HG03066 (cell line): ENCODE results near the gene ELAVL1.
A peak's percentile ranks its signal among the peaks of the same experiment; 100 is the strongest.
"Not testable (repeated sequence)": the region's sequence is repeated elsewhere in the genome, so short reads cannot be mapped to it uniquely, and the experiment has no call there.

Experiments used
- ATAC-seq: cut with Tn5 transposase; IDR thresholded peaks from one replicate; pipeline ENCODE4 v1.9.1; 2021; ENCODE audit warnings: low read depth; ENCODE audit not compliant: unreplicated experiment

ELAVL1 gene

DNA sequence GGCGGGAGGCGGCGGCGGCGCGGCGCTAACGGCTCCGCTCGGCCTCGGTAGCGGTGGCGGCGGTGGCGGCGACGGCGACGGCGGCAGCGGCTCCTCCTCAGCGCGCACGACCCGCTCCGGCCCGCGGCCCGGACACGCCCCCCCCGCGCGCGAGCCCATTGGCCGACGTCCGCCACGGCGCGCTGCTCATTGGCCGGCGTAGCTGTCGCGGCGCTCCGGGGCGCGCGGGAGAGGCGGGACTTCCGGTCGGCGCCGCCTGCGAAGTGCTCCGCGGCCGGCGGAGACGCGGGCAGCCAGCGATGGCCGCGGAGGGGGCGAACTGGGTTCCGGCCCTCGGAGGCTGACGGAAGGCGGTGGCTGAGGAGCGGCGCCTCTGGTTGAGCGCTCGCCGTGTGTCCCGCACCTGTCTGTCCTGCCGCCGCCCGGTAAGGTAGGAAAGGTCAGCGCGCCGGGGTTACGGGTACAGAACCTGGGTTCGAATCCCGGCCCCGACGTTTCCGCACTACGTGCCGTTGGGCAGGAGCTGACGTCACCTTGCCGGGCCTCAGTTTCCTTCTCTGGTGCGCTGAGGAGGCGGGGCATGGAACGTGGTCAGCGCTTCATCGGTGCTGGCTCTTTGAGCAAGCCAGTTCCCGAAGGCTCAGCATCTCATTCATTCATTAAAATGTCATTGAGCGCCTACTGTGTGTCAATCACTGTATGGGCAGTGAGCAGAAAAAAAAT lies at the start of gene ELAVL1:
ELAVL1 (minus strand) TSS at position 108 of the 723 bp plus-strand sequence. CDS start 13,826 bp downstream, outside the sequence.
- ATAC-seq = peak; percentile 63

DNA sequence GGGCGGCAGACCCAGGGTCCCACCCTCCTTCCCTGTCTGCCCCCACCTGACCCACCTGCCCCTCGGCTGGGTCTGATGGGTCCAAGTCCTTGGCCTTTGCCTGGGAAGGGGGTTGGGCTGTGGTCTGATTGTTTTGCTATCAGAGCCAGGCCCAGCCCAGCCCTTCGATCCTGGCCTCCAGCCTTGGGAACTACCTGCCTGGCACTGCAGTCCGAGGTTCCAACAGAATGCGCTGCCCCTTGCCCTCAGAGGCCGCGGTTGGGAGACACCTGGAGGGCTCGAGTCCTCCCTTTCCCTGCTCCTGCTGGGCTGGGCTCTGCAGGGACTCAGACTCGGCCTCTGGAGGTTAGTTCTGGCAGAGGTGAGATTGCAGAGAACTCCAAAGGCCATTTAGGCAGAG lies 48.7 kb upstream of the ELAVL1 start:
- no peak for ATAC-seq

DNA sequence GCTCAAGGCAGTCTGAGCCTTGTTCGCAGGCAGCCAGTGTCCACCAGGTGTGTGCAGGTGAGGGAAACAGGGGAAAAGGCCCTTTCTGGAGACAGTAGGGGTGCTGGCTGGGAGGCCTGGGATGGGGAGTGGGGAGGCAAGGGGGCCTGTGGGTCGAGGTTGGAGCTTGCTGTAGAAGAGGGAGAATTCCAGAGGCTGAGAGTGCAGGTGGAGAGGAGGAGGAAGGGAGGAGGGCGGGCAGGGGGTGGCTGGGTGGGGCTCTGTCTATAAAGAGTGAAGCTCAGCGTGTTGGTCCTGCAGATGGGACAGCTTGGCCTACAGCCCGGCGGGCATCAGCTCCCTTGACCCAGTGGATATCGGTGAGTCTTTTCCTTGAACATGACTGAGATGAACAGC lies 47.0 kb upstream of the ELAVL1 start, which contains the start of gene CCL25:
CCL25 (plus strand) TSS at position 297 of the 396 bp plus-strand sequence. CDS start 290 bp downstream, outside the sequence.
- ATAC-seq = no peak

DNA sequence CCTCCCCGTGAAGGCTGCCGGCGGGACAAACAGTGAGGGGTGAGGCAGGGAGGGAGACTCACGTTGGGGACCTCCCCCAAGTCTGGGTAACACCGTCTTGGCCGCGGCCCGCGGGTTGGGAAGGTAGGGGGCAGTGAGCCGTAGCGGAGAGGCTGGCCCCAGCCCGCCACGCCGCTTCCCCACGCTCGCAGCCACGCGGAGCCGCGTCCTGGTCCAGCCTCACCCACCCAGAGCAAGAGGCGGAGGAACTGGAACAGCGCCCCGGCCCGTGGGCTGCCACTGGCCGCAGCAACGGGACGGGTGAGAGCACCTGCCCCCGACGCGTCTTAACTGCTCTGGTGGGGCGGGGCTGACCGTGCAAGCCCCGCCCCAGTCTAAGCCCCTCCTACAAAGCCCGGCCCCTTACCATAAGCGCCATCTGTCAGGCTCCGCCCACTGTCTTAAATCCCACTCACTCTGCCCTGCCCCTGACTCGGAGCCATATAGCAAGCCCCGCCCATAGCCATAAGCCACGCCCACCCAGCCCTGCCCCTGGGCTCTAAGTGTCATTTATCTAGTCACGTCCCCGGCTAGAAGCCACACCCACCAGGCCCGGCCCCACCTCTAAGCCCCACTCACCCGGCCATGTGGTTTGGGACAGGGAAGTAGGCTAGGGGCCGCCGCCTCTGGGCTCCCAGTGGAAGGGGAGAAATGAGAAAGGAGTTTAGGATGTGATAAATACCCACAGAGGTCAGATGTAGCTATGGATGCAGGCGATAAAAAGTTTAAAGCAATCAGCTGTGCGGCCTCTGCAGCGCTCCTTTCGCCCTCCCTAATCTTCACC lies 45.0 kb upstream of the ELAVL1 start:
- ATAC-seq = peak; percentile 75

DNA sequence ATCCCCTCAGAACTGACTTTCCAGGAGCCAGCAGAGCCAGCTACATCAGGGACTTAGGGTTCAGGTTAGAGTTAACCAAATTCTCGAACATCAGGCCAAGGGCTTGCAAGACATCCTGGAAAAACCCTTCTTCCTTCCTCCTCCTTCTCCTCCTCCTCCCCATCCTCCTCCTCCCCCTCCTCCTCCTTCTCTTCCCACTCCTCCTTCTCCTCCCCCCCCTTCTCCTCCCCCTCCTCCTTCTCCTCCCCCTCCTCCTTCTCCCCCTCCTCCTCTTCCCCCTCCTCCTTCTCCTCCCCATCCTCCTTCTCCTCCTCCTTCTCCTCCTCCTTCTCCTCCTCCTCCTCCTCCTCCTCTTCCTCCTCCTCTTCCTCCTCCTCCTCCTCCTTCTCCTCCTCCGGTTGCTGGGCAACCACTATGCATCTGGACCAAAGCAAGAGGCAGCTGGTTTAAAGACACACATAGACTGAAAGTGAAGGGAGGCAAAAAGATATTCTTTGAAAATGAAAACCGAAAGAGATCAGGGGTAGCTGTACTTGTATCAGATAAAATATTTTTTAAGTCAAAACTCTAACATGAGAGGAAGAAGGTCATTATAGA lies 41.2 kb upstream of the ELAVL1 start:
- no peak for ATAC-seq

DNA sequence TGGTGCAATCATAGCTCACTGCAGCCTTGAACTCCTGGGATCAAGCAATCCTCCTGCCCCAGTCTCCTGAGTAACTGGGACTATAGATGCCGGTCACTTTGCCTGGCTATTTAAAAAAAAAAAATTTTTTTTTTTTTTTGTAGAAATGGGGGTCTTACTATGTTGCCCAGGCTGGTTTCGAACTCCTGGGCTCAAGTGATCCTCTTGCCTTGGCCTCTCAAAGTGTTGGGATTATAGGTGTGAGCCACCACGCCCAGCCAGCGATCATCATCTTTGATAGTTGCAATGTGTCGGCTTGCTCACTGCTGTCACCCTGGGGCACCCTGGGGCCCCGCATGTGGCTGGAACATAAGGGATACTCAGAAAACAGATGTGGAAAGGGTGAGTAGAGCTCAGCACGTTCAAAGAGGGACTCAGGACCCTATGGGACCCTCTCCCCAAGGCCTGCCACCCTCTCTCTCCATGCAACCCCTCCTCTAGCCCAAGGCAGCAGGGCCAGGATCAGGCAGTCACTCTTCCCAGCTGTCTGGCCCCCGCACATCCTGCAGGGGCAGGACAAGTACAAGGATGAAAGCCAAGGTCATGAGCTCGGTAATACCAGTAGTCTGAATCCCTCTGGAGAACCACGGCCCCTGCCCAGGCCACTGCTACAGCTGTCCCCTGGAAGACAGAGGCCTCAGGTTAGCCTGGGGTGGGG lies 40.6 kb upstream of the ELAVL1 start:
- no peak for ATAC-seq

DNA sequence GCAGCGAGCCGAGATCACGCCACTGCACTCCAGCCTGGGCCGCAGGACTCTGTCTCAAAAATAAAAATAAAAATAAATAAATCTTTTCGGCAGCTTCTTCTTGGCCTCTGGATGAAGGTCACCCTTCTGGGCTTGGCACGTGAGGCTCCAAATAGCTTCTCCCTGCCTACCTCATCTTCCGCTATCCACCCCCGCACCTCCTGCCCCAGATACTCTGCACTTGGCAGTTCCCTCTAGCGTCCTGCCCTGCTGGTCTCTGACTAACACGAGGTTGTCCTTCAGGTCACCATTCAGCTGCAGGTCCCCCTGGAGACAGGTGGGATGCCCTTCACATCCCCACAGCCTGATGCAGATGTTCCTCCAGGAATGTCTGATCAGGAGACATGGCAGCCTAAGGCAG lies 38.6 kb upstream of the ELAVL1 start:
- no peak for ATAC-seq

DNA sequence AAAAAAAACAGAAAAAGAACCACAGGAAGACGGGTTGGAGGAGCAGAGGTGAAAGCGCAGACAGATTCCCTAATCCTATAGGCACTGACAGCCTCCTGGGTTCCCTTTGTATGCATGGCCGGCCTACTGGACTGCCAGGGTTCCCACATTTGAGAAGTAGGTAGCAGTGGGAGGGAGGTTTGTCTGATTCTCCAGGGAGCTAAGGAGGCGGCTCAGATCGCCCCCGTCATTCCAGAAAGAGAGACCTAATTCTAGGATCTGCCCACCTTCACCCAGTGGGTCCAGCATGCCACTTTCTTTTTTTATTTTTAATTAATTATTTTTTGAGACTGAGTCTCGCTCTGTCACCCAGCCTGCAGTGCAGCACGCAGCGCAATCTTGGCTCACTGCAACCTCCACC lies 37.5 kb upstream of the ELAVL1 start:
- no peak for ATAC-seq

DNA sequence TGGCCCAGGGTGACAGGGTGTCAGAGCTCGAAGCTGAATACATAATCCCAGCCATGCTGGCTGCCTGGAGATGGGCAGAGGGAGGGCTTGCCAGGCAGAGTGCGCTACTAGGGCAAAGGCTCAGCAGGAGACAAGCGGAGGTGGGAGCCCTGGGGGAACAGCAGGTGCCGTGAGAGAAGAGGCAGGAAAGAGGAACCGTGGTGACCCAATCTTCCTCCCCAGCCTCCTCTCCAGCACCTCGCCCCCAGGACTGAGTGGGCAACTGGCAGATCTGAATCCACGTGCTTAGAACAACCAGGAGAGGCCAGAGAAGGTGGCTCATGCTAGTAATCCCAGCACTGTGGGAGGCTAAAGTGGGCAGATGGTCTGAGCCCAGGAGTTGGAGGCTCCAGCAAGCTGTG lies 36.1 kb upstream of the ELAVL1 start:
- ATAC-seq = no peak

DNA sequence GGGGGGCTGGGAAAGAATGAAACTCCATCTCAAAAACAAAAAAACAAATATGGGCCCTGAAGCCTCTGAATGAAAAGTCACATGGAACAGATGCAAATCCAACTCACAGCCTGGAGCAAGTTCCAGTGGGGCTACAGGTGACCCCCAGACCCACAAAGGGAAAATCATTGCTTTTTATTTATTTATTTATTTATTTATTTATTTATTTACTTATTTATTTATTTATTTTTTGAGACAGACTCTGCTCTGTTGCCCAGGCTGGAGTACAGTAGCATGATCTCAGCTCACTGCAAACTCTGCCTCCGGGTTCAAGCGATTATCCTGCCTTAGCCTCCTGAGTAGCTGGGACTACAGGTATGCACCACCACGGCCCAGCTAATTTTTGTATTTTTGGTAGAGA lies 33.8 kb upstream of the ELAVL1 start:
- no peak for ATAC-seq

DNA sequence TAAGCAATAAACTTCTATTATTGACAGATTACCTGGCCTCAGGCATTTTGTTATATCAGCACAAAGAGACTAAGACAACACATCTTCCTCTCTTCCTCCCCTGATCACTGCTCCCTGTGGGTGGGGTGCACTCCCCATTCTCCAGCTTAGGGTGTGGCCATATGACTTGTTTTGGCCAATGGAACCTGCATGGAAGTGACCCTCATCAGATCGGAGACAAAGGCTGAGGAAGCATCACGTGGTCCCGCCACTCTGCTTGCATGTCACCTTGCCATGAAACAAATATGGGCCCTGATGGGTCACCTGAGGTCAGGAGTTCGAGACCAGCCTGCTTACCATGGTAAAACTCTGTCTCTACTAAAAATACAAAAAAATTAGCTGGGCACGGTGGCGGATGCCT lies 33.4 kb upstream of the ELAVL1 start:
- no peak for ATAC-seq

DNA sequence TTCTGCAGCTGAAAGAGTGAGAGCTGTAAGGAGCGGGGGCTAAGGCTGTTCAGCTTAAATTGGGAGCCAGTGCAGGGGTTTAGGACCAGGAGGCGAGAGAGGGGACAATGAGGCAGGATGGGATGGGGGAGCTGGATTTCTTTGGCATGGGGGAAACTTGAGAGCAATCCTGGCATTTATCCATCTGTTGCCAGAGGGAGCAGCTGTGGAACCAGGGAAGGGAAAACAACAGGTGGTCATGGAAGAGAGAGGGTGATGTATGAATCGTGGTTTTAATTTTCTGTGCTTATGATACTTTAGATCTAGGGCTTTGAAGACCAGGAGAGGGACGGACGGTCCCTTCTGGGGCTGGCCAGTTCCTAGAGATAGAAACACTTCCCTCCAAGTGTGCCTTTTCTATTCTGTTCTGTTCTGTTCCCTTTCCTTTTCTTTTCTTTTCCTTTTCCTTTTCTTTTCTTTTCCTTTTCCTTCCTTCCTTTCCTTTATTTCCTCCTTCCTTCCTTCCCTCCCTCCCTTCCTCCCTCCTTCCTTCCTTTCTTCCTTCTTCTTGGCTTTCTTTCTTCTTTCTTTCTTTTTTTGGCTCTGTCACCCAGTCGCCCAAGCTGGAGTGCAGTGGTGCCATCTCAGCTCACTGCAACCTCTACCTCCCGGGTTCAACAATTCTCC lies 31.1 kb upstream of the ELAVL1 start:
- ATAC-seq = no peak

DNA sequence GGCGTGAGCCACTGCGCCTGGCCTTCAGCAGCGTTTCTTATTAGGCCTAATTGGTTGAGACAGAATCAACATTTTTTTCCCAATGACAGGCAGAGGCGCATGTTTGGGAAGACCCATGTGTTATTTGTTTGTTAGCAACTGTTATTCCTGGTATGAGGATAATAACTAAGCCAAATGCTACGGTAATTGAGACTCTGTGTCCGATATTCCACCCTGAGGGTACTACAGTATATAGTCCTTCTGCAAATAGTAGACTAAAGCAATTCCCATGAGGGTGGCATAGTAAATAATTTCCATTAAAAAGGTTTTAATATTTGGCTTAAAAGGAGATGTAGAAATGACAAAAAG lies 28.7 kb upstream of the ELAVL1 start:
- ATAC-seq = no peak

DNA sequence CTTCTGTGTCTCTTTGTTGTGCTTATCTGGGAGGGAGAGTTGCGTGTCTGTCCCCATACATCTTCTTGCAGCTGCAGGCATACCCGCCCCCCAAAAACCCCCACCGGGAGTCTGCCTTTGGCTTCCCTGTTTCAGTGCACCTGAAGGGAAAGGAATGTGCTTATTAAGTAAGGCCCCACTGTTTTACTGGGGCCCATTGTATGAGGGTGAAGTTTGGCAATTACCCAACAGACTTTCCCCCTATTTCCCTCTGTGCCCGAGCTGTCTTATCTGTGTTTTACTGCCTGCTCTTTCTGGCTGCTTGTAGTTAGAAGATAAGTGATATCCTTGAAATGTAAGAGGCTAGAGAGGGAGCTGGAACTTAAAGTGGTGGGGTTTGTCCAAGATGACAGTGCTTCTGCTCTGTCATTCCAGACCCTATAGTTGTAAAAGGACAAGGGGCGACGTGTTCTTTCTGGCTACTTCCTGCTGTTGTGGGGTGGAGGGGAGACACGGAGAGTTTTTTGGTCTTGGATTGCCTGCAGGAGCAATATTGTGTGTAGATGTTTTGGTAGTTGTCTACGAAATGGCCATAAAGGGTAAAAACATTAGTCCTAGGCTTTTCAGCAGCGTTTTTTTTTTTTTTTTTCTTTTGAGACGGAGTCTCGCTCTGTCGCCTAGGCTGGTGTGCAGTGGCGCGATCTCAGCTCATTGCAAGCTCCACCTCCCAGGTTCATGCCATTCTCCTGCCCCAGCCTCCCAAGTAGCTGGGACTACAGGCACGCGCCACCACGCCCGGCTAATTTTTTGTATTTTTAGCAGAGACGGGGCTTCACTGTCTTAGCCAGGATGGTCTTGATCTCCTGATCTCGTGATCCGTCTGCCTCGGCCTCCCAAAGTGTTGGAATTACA lies 28.1 kb upstream of the ELAVL1 start:
- not testable (repeated sequence) for ATAC-seq

DNA sequence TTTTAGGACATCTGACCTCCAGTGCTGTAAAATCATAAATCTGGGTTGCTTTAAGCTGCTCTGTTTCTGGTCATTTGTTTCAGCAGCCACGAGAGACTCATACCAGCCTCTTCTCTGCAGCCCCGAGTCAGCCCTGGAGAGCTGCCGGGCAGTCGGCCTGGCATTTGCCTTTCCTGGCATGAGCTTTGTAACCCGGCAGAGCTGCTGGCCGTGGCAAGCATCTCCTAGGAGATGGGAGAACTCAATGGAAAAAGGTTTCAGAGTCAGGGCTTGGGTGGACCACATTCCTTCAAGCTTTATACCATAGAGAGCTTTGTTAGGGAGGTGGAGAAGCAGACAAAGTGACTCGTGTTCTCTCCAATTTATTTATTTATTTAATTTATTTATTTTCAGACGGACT lies 25.5 kb upstream of the ELAVL1 start:
- no peak for ATAC-seq

DNA sequence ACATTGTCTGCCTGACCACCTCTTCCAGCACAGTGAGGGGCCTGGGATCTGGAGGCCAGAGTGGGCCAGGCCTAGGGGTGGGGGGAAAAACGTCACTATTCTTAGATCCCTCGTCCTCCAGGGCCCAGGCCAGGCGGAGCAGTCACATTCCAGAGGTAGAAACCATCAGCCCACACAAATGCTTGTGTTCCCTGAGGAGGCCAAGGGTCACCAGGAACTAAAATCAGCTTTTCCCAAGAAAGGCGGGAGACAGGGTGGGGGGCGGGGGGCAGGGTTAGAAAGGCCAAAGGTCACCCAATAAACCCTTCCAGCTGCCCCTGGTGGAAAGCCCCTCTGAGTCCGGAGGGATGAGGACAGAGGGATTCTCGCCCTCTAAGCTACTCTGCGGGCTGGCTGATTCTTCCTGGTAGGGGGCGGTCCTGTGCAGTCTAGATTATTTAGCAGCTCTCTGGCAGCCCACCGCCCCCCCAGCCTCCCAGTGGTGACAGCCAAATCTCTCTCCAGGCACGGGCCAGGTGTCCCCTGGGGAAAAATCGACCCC lies 23.6 kb upstream of the ELAVL1 start:
- ATAC-seq = no peak

DNA sequence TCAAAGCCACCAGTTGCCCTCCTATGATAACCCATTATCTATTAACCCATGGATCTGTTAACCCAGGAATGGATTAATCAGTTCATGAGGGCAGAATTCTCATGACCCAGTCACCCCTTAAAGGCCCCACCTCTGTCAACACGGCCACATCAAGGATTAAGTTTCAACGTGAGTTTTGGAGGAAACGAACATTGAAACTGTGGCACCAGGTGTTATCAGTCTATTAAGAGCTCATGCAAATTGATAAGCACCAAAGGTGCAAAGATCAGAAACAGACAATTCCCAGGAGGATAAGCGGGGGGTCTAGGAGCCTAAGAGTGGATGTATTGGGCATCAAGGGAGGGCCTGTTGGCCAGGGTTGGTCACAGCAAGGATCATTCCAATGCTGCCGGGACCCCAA lies 19.9 kb upstream of the ELAVL1 start:
- no peak for ATAC-seq

DNA sequence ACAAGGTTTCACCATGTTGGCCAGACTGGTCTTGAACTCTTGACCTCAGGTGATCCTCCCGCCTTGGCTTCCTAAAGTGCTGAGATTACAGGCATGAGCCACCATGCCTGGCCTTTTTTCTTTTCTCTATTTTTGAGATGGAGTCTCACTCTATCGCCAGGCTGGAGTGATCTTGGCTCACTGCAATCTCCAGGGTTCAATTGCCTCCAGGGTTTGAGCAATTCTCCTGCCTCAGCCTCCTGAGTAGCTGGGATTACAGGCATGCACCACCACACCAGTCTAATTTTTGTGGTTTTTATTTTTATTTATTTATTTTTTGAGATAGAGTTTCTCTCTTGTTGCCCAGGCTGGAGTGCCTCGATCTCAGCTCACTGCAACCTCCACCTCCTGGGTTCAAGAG lies 18.8 kb upstream of the ELAVL1 start:
- not testable (repeated sequence) for ATAC-seq

DNA sequence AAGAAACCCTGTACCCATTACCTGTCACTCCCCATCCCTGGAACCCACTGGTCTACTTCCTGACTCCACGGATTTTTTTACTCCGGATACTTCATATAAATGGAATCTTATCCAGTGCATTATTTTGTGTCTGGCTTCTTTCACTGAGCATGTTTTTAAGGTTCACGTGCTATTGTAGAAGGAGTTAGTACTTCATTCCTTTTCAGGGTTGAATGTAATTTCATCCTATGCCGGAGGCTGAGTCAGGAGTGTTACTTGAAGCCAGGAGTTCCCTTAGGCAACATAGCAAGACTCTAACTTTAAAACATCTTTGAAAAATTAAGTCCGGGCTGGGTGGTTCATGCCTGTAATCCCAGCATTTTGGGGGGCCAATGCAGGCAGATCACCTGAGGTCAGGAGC lies 17.9 kb upstream of the ELAVL1 start:
- ATAC-seq = no peak
